GM19351 (cell line): Measurements from ENCODE around the gene H19.

ENCODE experiments used
- ATAC-seq: cut with Tn5 transposase; IDR thresholded peaks from one replicate; pipeline ENCODE4 v1.9.1; 2021; ENCODE audit warnings: mild to moderate bottlenecking, moderate library complexity; ENCODE audit not compliant: unreplicated experiment

H19 gene

GRCh38 chr11:1997755-1998154 lies at the start of gene H19:
TSS of gene H19 (minus strand) at chr11:1997842.
- ATAC-seq, result no peak

- ATAC-seq, result no peak
Measured at GRCh38 chr11:2041963-2042362, 44.3 kb upstream of the H19 start.

- ATAC-seq, result no peak
Measured at GRCh38 chr11:2041153-2041552, 43.5 kb upstream of the H19 start.

GRCh38 chr11:2039198-2039759 lies 41.6 kb upstream of the H19 start:
- ATAC-seq, result no peak

- no peak for ATAC-seq
Measured at GRCh38 chr11:2036863-2037486, 39.3 kb upstream of the H19 start.

- no peak for ATAC-seq
Measured at GRCh38 chr11:2035382-2035781, 37.7 kb upstream of the H19 start.

GRCh38 chr11:2031058-2031457 lies 33.4 kb upstream of the H19 start:
- ATAC-seq, result no peak

GRCh38 chr11:2027708-2028107 lies 30.1 kb upstream of the H19 start:
- ATAC-seq, result no peak

GRCh38 chr11:2015025-2015424 lies 17.4 kb upstream of the H19 start:
- ATAC-seq, result no peak

- no peak for ATAC-seq
Measured at GRCh38 chr11:2012440-2012839, 14.8 kb upstream of the H19 start.

GRCh38 chr11:2004466-2004865 lies 6.8 kb upstream of the H19 start:
- ATAC-seq, result no peak

GRCh38 chr11:2002807-2003206 lies 5.2 kb upstream of the H19 start:
- no peak for ATAC-seq

- no peak for ATAC-seq
Measured at GRCh38 chr11:2002042-2002776, 4.6 kb upstream of the H19 start.

- ATAC-seq, result no peak
Measured at GRCh38 chr11:1998861-1999260, 1.2 kb upstream of the H19 start.

- ATAC-seq, result no peak
Measured at GRCh38 chr11:1998290-1998689, 648 bp upstream of the H19 start.

- no peak for ATAC-seq
Measured at GRCh38 chr11:1994121-1994520, 3.5 kb downstream of the H19 start.

GRCh38 chr11:1992111-1992510 lies 5.5 kb downstream of the H19 start:
- no peak for ATAC-seq

GRCh38 chr11:1990872-1991578 lies 6.6 kb downstream of the H19 start:
- ATAC-seq, result no peak

- ATAC-seq, result no peak
Measured at GRCh38 chr11:1989953-1990352, 7.7 kb downstream of the H19 start.

GRCh38 chr11:1988667-1989317 lies 8.8 kb downstream of the H19 start:
- ATAC-seq, result no peak

GRCh38 chr11:1988174-1988573 lies 9.5 kb downstream of the H19 start:
- ATAC-seq, result no peak
